T-helper 2 cell treated with Interferon-gamma antibody and Interleukin-4, amounts not matched to agents 100 ng/mL and 5 ng/mL, for 36 hours (primary cell): ENCODE results near the gene AGPAT1. TPM values are rescaled to one million over a fixed set of nuclear protein-coding genes. Genes with fewer than 3 reads are reported as not detected.
"Not testable (repeated sequence)": the region's sequence is repeated elsewhere in the genome, so short reads cannot be mapped to it uniquely, and the experiment has no call there.

Experiments
- intact Hi-C: fragments of 100-400 bp; cut with micrococcal nuclease; formaldehyde crosslinking; loops from one replicate; pipeline ENCODE4 v1.15.1; 2023
- total RNA-seq: library from RNA; stranded (reverse); gene quantifications from 2 replicates; pipeline ENCODE4 v1.2.3, GENCODE V29; 2022

AGPAT1 gene
- total RNA-seq, 1 donor from 2014 or later: 41.6 TPM

DNA sequence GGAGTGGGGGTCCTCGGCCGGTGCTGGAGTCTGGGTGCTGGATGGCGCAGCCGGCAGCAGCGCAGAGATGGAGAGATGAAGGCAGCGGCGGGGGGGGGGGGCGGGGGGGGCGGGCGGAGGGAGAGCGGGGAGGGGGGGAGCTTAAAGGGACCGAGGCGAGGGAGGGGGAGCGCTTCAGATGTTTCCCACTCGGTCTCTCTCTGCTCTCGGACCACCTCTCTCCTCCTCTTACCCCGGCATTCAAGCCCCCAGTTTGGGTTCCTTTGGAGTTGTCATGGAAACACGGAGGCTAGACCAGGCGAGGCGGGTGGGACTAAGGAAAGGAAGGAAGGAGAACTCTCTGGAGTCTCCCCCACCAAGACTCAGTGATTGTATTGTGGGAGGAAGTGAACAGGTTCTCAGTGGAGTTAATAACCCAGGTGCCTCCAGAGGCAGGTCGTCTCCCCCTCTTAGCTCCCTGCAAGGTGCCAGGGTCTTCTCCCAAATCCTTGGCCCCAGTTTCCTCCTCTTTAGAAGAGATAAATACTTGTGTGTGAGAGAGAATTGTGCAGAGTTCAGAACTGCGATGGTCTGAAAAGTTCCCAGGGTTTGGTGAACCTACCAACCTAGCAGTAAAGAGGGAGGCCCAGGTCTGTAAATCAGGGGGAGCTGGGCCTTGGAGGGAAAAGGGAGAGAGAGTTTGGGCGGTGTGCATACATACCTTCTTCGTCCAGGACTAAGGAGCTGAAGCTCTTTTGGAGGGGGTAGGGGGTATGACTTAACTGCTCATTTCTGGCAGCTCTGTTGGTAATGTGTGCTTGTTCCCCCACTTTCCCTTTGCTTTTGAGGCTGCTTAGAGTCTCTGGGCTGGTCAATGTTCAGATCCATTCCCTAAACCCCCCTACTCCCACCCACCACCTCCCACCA, 23.8 kb downstream of the AGPAT1 start, which contains the start of gene PRRT1:
PRRT1 (minus strand) TSS at position 77 of the 906 bp plus-strand sequence. CDS start 112 bp downstream, outside the sequence.
- intact Hi-C loops: no loop called here

DNA sequence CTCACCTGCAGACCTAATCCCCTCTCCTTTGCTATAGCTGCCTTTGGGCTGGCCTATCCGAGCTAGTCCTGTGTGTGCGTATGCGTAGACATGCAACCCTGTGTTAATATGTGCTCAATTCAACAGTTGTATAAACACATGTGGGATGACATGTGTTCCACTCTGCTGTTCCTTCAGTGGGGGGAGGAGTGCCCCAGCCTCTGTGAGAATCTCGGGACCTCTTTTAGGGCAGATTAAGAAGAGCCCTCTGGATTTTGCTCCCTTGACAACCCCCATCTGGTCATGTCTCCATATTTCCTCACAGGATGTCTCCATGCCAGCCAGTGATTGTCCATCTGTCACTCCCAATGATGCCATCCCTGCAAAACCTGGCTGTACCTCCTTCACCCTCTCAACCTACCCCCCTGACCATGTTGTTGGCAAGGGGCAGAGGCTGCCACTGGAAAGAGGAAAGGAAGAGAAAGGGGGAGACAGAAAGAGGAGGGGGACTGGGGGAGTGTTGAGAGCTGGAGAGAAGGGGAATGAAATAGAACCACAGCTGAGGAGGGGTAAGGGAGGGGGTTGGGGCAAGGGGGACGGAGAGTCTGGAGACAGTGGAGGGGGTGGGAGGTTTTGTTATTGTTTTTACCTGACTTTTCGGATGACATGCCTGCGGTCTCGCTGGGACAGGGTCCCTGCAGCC, 24.6 kb downstream of the AGPAT1 start:
- intact Hi-C loops: no loop called here

DNA sequence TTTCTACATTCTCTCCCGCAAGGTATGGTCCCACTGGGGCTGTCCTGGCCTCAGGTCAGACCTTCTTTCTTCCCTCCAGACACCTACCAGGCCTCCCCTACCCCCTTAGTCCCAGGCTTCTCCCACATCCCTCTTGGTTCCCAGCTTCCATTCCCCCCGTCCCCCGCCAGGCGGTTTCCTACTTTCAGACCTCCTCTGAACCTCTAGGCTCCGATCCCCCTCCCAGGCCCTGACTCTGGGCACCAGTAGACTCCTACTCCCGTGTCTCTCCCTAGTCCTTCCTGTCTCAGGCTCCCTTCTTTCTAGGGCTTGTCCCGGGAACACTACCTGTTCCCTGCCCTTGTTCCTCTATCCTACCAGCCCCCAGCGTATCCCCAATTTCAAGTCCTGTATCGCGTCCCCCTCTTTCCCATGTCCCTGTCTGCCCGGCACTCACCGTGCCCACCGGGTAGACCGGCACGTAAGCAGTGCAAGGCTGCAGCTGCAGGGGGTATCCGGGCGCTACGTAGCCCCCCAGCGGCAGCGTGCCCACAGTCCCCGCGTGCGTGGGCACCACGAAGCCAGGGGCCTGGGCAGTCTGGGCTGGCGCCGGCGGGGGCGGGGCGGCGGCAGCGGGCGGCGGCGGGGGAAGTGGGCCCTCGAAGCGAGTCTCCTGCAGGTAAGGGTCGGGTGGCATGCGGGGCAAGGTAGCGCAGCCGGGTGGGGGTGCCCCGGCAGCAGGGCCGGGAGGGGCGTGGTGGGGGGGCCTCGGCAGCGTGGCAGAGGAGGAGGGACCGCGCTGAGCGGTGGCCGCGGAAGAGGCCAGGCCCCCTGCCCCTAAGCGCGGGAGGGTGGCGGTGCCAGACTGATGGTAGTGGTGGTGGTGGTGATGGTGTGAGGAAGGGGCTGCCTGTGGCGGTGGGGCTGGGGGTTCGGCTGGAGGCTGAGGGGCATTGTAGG, 25.7 kb downstream of the AGPAT1 start:
- intact Hi-C loops: no loop called here

DNA sequence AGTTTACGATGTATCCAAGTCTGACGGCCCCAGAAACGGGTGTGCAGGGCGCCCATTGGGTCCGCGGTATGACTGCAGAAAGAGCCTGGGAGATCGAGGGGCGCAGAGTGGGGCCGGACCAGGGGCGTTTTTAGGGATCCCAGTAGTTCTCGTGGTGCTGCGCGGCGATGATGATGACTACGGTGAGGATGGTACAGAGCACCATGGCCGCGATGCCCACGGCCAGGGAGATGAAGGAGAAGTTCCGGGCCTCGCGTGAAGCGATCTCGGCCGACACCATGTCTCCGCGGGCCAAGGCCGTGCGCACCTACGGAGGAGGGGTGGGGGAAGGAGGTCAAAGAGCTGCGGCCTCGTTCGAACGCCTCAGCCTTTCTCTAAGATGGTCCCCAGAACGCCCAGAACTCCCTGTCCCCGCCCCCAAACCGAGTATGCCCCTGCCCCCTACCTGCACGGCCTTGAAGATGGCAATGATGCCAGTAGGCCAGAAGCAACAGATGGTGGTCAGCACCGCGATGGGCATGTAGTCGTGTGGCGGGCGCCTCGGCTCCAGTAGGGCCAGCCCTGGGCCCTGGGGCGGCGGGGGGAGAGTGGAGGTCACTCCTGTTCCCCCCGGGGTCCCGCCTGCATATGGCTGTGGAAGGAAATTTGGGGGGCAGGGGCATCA, 26.7 kb downstream of the AGPAT1 start:
- intact Hi-C loops: no loop called here

DNA sequence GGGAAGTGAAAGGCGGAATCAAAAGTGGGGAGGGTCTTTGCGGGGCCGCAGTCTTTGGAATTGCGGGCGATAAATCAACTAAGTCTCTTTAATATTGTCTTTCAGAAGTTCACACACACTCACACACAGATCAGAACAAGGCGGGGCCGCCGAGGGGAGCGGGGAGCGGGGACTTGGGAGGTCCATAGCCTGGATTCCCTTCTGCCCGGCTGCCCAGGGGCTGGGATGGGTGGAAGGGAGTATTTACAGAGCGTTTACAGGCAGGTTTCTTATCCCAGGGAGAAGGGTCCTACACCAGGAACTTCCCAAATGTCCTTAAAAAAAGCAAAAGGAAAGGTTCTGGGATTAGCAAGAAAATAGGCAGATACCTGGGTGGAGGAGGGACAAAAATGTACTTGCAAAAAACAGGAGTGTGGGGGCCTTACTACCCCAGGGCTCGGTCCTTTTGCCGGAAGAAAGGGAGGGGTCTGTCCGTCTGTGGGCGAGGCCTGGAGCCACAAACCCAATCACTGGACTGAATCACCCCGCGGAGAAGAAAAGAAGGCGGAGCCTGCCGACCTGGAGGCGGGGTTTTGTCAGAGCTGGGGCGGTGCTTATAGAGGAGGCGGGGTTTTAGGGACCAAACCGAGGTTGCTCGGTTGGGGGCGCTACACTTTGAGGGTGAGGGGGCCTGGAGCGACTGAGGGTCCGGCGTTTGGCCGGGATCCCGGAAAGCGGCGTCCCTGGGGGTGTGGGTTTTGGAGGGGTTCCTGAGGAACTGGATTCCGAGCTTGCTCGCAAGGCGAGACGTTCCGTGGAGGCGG, 27.4 kb downstream of the AGPAT1 start:
- intact Hi-C loops: no loop called here

DNA sequence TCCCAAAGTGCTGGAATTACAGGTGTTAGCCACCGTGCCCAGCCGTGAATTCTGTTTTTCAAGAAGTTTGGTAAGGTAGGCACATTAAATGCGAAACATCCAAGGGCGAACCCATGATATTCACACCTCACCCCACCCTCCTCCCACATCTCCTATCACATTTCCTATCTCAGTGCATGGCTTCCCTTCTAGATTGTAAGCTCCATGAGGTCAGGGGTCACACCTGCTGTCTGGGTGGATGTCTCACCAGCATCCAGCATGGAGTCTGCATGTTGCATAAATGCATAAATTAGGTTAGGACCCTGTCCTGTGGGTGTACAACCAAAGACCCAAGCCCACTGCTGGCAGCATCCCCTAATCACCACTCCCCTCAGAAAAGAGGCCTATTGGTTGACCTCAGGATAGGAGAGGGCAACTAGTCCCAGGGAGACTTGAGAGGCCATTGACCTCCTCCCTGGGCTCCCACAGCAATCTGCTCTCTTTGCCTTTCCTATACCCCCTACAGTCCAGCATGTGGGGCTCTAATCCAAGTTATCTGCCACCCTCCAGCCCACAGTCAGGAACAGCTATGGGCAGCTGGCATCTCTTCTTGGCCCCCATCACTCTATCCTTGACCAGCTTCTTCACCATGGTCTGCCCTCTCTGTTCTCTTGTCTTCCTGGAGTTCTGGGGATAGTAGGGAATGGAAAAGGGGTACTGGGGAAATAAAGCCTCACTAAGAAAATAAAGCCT, 28.3 kb downstream of the AGPAT1 start:
- intact Hi-C loops: no loop called here

DNA sequence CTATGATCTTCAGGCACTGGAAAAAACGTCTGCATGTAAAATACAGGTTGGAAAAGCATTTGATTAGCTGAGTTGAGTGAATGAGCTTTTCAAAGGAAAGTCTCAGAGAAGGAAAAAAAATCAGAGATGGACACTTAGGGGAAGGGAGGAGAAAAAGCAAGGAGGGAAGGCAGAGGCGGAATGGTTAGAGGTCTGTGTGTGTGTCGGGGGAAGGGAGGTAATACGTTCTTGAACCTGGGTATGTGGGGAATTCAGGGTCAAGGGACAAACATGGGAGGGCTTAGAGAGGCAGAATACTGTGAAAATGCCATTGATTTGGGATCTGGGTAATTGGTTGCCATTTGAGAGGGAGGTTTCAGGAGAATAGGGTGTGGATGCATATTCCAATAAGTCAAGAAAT, 29.2 kb downstream of the AGPAT1 start:
- intact Hi-C loops: no loop called here

DNA sequence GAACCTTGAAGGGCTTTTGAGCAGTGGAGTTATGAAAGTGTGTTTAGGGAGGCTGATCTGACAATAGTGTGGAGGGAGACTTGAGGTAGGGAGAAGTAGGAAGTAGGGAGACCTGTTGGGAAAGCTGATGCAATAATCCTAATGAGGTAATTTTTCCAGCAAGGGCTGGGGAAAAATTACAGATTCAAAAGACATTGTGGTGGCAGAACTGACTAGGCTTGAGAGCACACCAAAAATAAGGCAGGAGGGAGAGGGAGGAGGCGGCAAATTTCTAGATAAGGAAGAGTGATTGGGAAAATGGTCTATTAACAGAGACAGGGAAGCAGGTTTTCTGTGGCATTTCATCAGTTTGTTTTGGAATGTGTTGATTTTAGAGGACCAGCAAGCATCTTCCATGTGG, 29.6 kb downstream of the AGPAT1 start:
- intact Hi-C loops: no loop called here

DNA sequence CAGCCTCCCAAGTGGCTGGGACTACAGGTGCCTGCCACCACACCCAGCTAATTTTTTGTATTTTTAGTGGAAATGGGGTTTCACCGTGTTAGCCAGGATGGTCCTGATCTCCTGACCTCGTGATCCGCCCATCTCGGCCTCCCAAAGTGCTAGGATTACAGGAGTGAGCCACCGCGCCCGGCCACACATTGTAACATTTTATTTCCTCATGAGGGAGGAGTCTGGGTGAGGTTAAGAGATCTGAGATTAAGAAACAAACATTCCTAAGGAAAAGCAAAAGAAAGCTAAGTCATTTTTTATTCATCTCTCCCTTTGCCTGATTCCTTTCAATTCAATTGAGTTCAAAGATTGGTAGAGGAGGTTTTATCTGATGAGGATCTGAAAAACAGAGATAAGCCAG, 31.6 kb downstream of the AGPAT1 start:
- intact Hi-C loops: not testable (repeated sequence)

DNA sequence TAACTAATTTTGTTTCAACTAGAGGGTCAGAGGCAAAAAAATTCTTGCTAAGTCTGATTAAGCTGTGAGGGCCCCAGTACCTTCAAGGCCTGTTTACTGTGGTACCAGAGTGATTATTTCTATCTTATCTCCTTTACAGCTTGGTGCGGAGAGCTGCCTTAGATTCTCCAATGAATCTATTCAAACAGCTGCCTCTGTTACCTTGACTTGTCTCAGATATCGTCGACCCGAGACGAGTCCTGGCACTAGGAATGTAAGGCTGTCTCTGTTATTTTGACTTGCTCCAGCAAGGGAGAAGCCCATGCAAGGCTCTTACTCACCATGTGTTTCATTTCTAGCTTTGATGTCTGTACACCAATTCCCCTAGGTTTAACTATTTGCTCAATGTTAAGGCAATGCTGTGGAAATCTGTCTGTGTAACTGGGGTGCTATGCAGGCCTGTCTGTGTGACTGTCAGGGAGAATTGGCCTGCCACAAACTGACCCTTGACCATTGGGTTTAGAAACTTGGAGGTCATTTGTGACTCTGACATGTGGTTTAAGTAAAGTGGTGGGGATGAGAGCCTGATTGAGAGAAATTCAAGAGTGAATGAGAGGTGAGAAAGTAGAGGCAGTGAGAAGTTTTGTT, 35.4 kb downstream of the AGPAT1 start:
- intact Hi-C loops: no loop called here

DNA sequence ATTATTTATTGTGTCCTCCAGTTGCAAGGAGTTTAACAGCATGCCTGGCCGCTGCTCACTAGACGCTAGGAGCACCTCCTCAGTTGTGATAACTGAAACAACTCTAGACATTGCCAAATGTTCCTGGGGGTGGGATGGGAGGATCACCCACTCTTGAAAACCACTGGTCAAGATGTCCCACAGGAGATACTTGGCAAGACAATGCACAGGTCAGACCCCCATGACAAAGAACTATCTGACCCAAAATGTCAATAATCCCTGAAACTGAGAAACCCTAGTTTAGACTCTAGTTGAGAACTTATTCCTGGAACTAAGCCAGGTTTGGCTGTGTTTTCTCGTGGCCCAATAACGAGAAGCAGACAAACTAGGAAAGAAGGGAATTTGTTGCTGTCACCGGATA, 36.3 kb downstream of the AGPAT1 start:
- intact Hi-C loops: no loop called here

DNA sequence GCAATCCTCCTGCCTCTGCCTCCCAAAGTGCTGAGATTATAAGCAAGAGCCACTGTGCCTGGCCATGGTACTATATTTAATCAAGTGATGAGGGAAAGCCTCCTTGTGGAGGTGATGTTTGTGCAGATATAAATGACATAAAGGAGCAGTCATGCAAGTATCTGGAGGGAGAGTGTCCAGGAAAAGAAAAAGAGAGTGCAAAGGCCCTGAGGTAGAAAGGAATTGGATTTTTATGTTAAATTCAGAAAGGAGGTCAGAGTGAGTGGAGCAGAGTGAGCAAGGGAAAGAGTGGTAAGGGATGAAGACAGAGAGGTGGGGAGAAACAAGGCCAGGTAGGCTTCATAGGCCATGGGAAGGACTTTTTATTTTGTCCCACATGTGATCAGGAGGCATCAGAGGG, 38.4 kb downstream of the AGPAT1 start:
- intact Hi-C loops: no loop called here

DNA sequence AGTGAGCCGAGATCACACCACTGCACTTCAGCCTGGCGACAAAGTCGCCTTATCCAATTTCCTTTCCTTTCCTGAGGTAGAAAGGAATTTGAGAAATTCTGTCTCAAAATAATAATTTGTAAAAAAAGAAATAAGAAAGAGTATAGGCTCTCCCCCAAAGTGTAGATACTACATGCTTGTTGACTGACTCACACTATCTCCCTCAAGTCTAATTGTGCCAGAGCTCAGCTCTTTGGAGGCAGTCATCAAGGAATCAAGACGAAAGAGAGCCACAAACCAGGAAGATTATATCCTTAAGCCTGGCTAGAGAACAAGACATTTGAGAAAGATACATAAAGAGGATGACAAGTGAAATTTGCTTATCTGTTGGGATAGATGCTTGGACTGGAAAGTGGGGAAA, 42.1 kb downstream of the AGPAT1 start:
- intact Hi-C loops: loop anchor here (5.0 kb wide), 1 partner anchor 591 kb away; the partner anchor contains the start of gene DDX39B

DNA sequence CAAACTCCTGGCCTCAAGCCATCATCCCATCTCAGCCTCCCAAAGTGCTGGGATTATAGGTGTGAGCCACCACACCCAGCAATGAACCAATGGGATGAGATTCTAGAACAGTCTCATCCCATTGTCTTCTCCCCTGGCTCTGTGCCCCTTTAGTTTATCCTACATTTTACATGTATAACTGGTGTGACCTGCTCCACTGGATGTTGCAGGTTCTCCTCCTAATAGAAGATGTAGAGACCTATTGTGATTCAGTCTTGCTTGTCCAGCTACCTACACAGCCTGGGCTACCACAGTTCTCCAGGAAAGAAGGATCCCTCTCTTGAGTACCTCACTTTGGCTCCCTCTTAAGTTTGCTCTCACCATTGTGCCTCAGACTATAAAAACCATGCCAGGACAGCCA, 43.8 kb downstream of the AGPAT1 start:
- intact Hi-C loops: loop anchor here (5.0 kb wide), 1 partner anchor 590 kb away; the partner anchor contains the start of gene DDX39B

DNA sequence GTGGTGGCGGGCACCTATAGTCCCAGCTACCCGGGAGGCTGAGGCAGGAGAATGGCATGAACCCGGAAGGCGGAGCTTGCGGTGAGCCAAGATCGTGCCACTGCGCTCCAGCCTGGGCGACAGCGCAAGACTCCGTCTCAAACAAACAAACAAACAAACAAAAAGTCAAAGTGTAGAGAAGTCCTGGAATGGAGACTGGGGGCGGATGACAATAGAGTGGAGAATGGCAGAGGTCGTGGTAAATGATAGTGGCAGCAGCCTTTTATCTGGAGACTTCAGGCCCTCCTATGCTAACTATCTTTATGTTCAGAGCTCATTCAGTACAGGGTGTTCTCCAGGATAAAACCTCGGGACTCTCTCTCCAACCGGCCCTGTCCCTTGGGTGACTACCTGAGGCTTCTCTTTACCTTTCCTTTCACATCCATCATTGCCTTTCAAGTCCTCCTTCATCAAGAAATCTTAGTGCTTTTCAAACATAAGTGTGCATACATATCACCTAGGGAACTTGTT, 44.4 kb downstream of the AGPAT1 start:
- intact Hi-C loops: loop anchor here (5.0 kb wide), 1 partner anchor 589 kb away; the partner anchor contains the start of gene DDX39B

DNA sequence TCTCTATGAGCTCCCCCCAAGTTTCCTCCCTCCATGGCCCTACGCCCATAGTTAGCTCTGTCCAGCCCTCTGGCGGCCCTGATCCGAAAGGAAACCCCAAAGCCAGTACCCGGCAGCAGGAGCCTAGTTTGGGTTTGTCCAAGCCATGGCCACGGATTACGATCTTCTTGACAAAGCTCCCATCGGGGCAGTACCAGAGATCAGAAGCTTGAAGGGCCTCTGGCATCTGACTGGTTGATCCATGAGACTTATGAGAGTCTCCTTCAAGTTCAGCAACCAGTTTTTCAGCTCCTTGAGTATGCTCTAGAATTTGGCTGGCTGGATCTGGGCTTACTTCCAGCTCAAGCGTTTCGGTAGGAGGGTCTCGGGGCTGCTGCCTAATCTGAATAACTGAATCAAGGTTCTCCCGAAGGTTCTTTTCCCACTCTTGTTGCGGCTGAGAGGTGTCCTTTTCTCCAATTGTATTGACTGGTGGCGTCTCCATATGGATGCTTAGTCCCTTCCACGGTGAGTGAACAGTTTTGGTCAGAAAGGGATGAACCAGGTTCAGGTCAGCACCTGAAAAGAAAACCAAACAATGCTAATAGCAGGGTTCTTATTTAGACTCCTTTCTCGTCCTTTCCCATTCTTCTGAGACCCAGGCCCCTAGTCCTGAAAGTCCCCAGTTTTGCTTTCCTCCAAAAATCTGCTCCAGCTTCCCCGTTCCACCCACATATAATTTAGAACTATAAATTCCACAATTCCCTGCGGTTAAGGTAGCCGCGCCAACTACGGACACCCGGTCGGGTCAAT, 46.4 kb downstream of the AGPAT1 start:
- intact Hi-C loops: loop anchor here (1.0 to 10.0 kb wide), 7 partner anchors 25 to 587 kb away; partner anchors contain the start of genes AGPAT1, CLIC1, DDX39B and DXO

DNA sequence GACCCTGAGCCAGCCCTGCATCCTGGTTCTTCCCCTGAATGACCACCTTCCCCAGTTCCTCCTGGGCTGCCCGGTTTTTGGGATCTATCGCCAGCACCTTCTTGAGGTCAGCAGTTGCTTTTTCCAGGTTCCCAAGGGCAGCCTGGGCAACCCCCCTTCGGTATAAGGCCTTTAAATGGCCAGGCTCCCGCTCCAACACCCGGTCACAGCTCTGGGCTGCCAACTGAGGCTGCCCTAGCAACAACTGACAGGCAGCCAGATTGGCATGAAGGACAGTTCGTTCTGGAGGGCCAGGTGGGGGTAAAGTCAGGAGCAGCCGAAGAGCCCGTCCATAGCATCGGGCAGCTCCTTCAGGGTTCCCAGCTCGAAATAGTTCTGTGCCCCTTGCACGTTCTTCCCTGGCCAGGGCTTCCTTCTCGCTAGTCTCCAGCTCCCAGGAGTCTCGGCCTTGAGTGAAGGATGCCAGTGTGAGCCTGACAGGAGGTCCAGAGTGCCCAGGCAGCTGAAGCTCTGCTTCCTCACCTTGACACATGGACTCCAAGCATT, 47.1 kb downstream of the AGPAT1 start:
- intact Hi-C loops: loop anchor here (1.0 to 10.0 kb wide), 4 partner anchors 61 to 392 kb away; partner anchors contain the start of genes CLIC1, DXO, NEU1 and PBX2
